Hematopoietic multipotent progenitor cell treated with erythropoietin and hydrocortisone succinate and interleukin-3 and kit ligand, for 8 days (in vitro differentiated cells): Measurements from ENCODE around the gene DHFR2.
"Not testable (repeated sequence)": the region's sequence is repeated elsewhere in the genome, so short reads cannot be mapped to it uniquely, and the experiment has no call there.

ENCODE experiments used
- DNase-seq: peaks from one replicate; pipeline ENCODE4 v3.0.0-alpha.2; 2015

DHFR2 gene

GRCh38 chr3:94062513-94063404 is at the start of gene DHFR2, which contains the start of gene NSUN3:
DHFR2 (minus strand) TSS chr3:94062916; CDS start chr3:94061511, 1,405 bp downstream.
NSUN3 (plus strand) TSS chr3:94063061; CDS start chr3:94063127, 66 bp downstream.
- peak; percentile 99 for DNase-seq

DNA sequence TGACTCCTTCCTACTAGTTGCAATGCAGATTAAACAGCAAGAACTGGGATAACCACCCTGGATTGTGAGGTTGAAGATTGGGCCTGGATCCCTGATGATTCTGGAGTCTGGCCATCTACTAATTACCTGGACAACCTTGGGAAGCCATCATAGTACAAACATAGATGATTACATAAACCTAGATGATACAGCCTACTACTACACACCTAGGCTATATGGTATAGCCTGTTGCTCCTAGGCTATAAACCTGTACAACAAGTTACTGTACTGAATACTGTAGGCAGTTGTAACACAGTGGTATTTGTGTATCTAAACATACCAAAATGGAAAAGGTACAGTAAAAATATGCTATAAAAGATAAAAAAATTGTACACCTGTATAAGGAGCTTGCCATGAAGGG is 48.1 kb upstream of the DHFR2 start:
- DNase-seq: no peak

DNA sequence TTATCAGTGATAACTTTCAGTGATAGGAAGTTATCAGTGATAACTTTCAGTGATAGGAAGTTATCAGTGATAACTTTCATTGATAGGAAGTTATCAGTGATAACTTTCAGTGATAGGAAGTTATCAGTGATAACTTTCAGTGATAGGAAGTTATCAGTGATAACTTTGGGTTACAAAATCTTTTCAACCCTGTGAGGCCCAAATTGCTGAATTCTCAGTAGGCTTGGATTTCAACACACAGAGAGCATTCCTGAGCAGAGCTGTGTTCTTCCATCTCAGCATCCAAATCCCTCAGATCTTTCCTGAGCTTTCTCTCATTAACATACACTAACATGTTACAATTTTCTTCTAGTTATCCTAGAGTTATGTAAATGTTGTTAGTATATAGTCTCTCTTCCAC is 47.5 kb upstream of the DHFR2 start:
- DNase-seq: not testable (repeated sequence)

- peak; percentile 36 for DNase-seq
These were observed 43.6 kb upstream of the DHFR2 start for GRCh38 chr3:94106268-94106667.

GRCh38 chr3:94101860-94102259 is 39.1 kb upstream of the DHFR2 start:
- DNase-seq: peak; percentile 35

- DNase-seq: no peak
These were observed 36.6 kb upstream of the DHFR2 start for GRCh38 chr3:94099311-94099710.

- peak; percentile 15 for DNase-seq
These were observed 35.7 kb upstream of the DHFR2 start for GRCh38 chr3:94098452-94098851.

GRCh38 chr3:94095111-94095510 is 32.4 kb upstream of the DHFR2 start:
- no peak for DNase-seq

DNA sequence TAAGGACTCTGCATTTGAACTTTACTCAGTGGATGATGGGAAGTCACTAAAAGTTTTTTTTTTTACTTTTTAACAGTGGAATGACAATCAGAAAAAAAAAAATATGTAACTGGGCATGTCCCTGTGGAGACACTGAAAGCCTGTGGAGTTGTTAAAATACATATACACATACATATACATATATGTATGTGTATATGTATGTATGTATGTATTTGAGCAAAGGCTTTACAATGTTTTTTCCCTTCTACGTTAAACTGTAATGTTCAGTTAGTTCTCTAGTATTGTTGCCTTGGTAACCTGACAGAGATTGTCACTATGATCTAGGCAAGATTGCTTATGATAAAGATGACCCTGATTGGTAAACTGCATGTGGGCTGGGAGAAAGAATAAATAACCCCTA is 30.4 kb upstream of the DHFR2 start:
- DNase-seq: no peak

DNA sequence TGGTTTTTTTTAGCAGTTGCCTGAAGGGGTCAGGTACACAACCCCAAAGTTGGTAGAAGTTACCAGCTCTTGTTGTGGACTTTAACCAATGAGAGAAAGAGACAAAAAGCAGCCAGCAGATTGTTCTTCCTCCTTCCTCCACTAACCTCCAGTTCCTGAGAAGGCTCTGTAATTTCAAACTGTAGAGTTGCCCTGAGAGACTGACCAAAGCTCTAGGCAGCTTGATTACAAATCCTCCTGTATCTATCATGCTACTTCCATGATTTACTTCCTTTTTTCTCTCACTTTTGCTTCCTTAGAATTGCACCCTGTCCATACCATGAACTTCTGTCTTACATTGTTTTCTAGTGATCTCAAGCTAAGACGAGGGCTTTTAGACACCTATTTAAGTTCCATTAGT is 29.4 kb upstream of the DHFR2 start:
- no peak for DNase-seq

DNA sequence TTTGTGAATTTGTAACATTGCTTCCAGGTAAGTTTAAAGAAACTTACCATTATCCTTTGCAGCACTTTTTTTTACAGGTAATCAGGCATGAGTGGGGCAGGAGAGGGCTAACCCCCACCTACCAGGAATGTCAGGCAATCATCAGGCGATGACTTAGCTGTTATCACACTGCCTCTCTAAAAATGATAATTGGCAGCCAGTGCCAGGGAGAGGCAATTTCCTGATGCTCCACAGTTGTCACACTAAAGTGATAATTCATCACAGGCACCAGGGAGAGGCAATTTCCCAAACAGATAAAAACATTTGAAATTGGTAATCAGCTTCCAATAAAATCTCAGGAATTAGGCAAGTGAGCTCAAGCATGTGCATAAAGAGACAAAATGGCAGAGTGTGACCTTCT is 26.4 kb upstream of the DHFR2 start:
- no peak for DNase-seq

- DNase-seq: no peak
These were observed 20.5 kb upstream of the DHFR2 start for GRCh38 chr3:94083261-94083660.

GRCh38 chr3:94082391-94082937 is 19.7 kb upstream of the DHFR2 start:
- DNase-seq: no peak

GRCh38 chr3:94081884-94082283 is 19.2 kb upstream of the DHFR2 start:
- DNase-seq: no peak

- not testable (repeated sequence) for DNase-seq
These were observed 17.8 kb upstream of the DHFR2 start for GRCh38 chr3:94080552-94080951.

DNA sequence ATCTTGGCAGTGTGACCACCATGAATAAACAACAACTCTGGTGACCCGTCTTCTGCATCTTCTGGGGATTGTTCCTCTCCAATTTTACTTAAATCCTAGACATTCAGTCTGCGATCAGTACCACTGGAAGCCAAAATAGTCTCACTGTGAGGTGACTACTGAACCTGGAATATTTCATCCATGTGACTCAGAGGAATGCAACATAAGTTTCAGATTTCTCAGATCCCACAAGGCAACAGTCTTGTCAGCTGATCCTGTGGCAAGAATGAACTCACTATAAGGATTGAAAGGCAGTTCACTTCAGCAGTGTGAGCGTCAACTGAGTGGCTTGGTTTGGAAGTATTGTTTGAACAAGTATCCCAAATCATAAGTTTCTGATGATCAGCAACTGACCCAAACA is 13.3 kb upstream of the DHFR2 start:
- DNase-seq: no peak

DNA sequence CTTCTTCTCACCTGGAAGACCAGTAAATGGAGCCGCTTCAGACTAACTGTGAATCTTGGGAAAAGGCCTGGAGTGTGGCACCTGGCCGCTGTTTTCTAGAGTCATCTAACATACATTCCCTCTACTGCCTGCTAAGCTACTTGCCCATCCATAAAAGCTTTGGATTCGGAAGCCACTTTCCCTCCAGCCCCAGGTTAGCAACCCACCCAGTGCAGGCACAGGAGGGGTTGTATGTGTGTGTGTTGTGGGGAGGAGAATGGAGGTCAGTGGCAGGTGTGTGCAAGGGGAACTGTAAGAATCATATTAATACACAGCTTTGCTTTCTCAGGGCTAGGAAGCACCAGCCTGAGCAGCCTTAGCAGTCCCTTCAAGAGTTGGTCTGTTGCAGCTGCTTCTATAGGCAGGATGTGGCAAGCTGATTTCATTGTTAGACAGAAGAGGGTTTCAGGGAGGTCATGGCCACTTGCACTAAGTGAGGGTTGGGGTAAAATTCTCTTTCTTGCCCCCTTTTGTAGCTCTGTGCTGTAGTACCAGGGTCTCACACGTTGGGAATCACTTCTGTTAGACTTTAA is 9.1 kb upstream of the DHFR2 start:
- DNase-seq: no peak

- DNase-seq: no peak
These were observed 7.7 kb upstream of the DHFR2 start for GRCh38 chr3:94070341-94070911.

GRCh38 chr3:94069194-94069813 is 6.6 kb upstream of the DHFR2 start:
- DNase-seq: peak; percentile 47

DNA sequence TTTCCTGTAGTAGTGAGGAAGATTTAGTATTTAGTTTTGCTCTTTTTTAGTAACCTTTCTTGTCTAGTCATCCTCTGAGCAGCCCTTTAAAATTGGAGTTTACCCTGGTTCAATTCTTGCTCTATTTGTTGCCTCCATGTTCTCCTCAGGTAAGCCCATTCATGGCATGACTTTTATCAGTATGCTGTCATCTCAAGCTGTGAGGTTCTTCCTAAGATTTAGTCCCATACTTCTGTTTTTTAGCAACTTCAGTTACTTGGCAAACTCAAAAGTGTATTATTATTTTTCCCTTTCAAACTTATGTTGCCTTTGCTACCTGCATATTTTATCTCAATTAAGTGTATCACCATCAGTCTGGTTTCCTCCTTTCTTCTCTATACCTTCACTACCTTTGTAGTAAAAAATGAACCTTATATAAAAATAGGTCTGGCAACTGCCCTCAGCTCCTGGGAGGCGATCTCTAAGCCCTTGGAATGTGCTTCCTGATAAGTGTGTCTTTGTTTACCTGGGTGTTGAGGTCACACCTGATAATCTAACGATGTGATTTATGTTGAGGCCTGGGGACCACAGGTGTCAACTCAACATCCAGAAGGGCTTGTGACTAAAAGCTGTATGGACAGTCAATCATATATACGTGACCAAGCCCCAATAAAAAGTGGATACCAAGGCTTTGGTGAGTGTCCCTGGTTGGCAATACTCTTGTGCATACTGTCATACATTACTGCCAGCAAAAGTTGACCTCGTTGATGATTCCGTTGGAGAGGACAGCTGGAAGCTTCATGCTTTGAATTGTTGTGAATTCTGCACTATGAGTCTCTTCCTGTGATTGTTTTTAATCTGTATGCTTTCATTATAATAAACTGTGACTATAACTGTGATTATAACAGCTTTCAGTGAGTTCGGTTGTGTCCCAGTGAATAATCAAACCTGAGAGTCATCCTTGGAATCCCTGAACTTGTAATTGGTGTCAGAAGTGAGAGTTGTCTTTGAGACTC is 4.1 kb upstream of the DHFR2 start:
- DNase-seq: no peak

DNA sequence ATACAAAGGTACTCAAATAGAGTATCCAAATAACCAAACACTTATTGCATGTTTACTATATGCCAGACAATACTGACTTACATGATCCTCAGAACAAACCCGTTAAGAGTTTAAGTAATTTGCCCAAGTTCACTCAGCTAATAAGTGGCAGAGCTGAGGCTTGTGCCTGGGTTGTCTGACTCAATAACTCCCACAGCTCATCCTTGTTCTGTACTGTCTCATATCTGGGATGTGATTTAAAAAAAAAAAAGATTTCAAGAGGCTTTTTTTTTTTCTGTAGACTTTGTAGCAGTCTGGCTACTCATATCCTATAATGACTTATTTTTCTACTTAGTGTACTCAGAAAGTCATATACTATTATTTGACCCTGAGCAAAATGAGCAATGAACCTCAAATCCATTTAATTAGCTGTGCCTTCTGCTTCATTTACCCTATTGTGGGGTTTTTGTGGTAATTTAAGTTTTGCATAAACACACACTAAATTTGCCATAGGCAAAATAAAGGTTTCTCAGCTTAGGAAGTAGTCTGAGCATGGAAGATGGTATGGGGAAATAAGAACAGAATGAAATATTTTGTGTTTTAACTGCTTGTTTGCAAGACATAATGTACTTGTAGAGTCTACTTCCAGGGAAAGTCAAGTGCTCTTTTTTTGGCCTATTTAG is 3.2 kb upstream of the DHFR2 start:
- no peak for DNase-seq
